Caki2 (cell line): ENCODE results near the gene HIVEP2. TPM values are rescaled to one million over a fixed set of nuclear protein-coding genes. Genes with fewer than 3 reads are reported as not detected.
A peak's percentile ranks its signal among the peaks of the same experiment; 100 is the strongest.

Experiments used
- DNase-seq: peaks from one replicate; pipeline ENCODE4 v3.0.0-alpha.2; 2015; ENCODE audit warnings: low read depth
- in situ Hi-C: cut with HindIII; loops from 2 replicates; pipeline ENCODE4 v1.10.0; 2016; ENCODE audit warnings: low sequenced_read_pairs, low pct_unique_long_range_greater_than_20kb, mixed read lengths
- total RNA-seq: library from RNA; depleted of rRNA; stranded (reverse); fragments of >200 nt; shearing (Covaris generic); gene quantifications from 2 replicates; pipeline ENCODE4 v1.2.3, GENCODE V29; 2014; ENCODE audit warnings: low replicate concordance

HIVEP2 gene
- total RNA-seq, 1 experiment from 2014 or later = 3.5 TPM

DNA sequence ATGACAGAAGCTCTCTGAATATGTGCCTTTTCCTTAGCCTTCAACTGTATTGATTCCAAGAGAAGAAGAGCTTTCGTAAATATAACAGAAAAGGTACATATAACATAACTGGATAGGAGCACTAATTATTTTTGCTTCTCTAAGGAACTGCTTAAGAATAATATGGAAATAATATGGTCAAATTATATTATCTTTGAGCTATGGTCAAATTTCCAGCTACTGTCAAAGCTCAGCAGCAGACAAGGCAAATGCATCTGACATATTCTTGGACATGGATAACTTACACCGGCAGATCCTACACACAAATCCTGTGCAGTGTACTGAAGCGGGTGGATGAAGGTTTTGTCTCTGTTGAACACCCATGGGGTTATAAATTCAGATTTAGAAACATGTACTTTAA lies 150.6 kb downstream of the HIVEP2 start:
- no peak for DNase-seq
- in situ Hi-C loops = no loop called here

- no peak for DNase-seq
- in situ Hi-C loops = no loop called here
Observed at GRCh38 chr6:142790257-142790656, 154.7 kb downstream of the HIVEP2 start.

- DNase-seq = no peak
- in situ Hi-C loops = no loop called here
Observed at GRCh38 chr6:142787422-142787821, 157.6 kb downstream of the HIVEP2 start.

DNA sequence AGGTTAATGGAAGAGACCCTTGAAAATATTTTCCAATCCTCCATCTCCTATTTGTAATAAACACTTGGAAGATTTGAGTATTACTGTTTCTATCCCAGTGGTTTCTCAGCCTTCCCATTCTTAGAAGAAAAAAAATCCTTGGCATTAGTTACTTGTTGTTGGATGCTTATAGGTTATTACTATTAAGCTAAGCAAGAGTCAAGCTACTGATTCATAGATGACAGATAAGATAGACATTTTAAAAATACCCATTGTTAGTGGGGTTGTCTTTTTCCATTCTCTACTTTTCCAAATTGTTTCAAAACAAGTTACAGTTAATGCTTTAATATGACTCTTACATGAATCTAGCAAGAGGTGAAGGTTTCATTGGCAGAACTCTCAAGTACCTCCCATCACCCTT lies 158.5 kb downstream of the HIVEP2 start:
- DNase-seq = no peak
- in situ Hi-C loops = no loop called here

- in situ Hi-C loops = no loop called here
- no peak for DNase-seq
Observed at GRCh38 chr6:142784344-142784743, 160.6 kb downstream of the HIVEP2 start.

DNA sequence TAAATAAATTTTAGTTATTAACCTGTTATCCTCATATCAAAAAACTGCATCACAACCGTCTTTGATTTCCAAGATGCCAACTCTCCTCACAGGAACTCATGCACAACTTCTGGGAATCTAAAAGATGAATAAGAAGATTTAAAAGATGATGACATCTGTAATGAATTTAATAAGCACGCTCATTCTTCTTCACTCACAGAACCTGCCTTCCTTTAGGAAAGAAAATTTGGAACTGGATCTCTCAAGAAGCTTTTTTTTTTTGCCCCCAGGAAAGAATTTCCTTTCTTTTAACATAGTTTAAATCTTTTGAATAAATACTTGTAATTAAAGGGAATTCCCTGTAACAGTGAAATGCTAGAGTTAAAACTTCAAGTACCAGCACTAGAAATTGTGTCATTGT lies 161.5 kb downstream of the HIVEP2 start:
- in situ Hi-C loops = no loop called here
- no peak for DNase-seq

DNA sequence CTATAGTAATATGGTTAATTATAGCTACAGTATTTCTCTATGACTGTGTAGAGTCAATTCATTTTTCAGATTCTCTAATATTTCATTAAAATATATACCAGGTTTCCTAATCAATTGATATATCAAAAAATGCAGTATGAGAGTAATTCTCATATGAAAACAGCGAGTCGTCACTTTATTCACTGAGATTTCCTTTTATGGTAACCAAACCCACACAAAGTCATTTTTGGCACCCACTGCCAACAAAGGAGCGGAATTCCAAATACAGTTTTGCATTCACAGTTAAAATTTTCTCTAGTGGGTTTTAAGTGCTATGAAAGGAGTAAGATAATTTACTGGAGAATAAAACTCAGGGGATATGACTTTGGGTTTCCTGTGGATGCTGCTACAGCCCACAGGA lies 163.8 kb downstream of the HIVEP2 start:
- in situ Hi-C loops = no loop called here
- no peak for DNase-seq

DNA sequence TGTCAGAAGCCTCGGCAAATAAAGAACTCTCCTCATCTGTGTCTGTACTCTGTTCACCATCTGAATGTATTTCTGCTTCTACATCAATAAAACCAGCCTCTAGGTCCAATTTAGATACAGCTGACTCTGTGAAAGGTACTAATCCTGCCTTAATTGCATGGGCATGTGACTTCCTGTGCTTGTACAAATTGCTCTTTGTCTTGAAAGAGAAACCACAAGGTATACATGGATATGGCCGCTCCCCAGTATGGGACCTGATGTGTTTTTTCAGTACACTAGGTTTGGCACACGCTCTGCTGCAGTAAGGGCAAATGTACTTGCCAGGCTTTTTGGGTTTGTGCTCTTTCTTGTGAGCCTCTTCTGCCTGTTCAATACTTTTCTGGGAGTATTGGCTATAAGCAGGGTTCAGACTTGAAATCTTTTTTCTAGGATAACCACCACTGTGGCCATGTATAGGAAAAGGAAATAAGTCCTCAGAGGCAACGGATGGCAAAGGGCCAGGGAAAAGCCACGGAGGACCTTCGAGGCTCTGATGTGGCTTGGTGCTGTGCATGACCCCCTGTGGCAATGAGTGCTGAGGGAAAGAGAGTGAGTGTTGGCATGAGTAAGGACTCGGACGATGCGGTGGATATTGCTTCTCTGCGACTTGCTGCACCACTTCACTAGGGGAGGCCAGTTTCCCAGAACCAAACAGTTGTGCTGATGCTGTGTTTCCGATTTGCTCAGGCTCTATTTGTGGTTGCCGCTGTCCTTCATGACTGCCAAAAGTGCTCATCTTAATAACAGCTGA lies 170.9 kb downstream of the HIVEP2 start:
- in situ Hi-C loops = no loop called here

GRCh38 chr6:142773324-142773723 lies 171.7 kb downstream of the HIVEP2 start:
- in situ Hi-C loops = no loop called here
- DNase-seq = no peak

More for the DNA sequence above, 170.9 kb downstream of the HIVEP2 start:
- DNase-seq = no peak

DNA sequence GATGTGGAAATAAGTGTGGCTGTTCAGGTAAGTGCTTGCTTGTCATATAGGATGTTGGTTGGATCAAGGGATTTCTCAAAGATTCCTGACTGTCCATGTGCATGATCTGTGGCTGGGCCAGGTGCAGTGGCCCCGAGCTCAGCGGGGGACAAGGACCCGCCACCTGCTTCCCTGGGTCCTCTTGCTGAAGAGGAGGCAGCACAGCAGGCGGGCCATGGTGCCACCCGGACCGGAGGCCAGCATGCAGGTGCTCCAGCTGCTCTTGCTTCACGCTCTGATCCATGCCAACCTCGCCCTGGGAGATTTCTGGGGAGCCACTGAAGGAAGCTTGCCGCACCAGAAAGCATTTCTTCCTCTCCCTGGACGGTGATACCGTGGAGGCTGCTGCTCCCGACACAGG lies 173.8 kb downstream of the HIVEP2 start:
- no peak for DNase-seq
- in situ Hi-C loops = no loop called here

- in situ Hi-C loops = no loop called here
- no peak for DNase-seq
Observed at GRCh38 chr6:142765306-142765705, 179.7 kb downstream of the HIVEP2 start.

GRCh38 chr6:142764311-142764710 lies 180.7 kb downstream of the HIVEP2 start:
- in situ Hi-C loops = no loop called here
- no peak for DNase-seq

DNA sequence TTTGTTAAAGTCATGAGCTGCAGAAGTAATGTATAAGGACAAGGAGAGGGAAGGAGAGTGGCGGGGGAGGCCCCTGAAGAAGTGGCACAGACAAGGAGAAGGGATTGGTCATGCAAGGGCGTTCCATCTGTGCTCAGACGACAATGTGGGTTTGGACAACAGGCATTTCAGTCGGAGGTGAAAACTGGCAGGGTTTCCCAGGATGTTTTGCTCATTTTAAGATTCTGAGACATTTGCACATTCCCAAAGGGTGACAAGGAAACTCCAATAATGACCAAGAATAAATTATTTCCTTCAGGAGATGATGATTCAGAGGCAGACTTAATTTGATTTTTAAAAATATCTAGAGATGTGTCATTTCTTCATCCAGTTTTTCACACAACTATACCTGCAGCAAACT lies 181.8 kb downstream of the HIVEP2 start:
- in situ Hi-C loops = no loop called here
- DNase-seq = peak; percentile 4

DNA sequence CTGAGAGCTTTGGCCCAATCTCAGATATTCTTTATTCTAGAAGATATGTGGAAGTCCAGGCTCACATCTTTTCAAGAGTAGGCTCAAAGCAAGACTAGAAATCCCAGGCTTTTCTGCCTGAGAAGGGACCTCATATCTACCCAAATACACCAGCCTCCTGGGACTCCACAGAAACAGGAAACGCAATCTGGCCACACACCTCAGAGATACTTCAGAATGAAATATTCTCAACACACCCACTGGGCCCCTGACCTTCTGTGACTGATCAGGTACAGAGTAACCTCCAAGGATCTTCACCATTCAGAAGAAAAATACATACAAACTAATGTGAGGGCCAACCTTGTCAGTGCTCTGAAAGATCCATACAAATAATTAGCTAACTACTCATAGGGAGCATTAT lies 183.2 kb downstream of the HIVEP2 start:
- DNase-seq = no peak
- in situ Hi-C loops = no loop called here

DNA sequence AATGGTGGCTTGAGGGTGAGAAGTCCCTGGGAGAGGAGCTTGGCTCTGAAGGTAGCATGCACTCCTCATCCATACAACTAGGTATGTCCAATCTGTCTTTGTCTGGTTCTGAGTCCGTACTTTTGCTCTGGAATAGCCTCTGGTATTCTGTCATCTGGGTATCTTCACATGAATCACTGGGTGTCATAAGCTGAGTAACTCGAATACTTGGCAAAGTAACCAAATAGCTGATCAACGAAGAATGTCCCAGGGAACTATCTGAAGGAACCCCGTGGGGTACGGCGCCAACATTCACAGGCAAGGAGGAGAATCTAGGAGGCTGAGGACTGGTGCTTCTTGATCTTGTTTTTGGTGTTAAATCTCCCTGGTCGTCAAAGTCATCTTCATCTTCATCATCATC lies 184.8 kb downstream of the HIVEP2 start:
- DNase-seq = no peak
- in situ Hi-C loops = no loop called here

DNA sequence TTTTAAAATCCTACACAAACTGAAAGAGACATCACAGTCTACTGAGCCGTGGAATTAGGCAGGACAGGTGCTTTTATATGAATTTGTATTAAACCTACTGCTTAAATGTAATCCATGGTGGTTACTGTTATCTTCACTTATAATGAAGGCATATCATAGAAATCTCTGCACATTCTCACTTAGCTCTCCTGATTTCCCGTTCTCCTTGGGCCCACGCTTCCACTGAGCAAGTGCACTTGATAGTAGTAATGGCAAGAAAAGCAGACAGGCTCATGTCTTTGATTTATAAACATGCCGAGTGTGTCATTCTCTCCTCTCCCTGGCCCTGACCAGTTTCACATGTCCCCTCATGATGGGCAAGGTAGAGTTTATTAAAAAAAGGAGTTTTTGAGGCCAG lies 186.3 kb downstream of the HIVEP2 start:
- DNase-seq = no peak
- in situ Hi-C loops = no loop called here

DNA sequence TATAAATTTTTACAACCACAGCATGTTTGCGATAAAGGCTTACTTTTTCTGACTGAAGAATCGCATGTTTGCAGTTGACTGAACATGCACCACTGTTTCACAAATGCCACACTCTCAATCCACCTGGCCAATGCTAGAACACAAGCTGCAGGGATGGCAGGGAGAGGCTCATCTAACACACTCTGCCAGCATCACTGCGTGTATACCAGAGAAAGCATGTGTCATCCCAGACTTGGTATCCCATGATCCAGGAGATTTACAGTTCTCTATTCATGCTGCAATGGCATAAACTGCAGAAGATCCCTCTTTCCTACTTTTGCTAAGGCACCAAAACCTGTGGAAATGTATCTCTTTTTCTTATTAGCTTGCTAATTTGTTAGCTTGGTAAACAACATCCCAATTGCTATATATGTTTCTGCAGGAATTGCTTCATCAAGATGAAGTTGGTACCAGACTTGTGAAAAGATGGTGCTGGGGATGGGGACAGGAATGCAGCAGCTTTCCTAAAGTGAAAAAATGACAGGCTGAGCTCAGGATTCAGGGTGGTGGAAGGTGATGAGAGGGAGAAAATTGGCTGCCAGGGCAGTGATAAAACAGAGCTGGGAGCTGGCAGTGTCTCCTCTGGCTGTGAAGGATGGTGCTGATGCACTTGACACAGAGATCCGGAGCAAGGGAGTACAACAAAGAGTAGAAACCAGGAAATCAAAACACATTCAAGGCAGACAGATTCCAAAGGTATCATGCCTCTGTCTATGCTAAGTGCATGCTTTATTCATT lies 186.9 kb downstream of the HIVEP2 start:
- DNase-seq = no peak
- in situ Hi-C loops = no loop called here

DNA sequence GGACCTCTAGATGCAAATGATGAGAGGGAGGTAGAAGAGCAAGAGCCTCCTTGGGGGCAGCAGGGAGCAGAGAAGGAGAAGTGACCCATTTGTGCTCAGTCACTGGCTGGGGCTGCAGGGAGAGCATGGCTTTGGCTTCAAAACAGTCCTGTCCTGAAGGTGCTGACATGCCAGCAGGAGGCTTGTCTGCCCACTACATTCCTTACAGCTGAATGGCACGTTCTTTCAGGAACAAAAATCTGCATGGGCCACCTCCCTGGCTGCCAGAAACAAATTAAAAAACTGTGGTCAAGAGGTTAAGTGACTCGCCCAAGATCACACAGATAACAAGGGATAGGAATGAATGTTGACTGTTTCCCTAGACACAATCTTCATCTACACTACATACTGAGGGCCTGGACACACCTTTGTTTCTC lies 188.8 kb downstream of the HIVEP2 start:
- in situ Hi-C loops = no loop called here
- peak; percentile 89 for DNase-seq

DNA sequence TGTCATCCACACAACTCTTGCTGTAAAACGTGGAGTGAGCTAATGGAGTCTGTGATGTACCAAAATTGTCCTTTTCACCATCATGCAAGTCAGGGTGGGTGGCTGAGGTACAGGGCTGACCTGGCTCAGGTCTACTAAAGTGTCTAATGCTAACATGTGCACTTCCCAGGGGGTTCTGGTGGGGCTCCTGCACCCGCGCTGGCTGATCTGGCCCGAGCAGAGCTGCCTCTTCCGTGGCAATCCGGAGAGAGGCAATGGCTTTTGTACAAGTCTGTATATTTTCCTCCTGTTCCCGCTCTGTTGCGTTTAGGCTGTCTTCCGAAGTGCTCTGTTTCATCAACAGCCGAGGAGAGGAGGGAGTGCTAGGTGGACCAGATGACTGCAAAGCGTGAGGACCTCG lies 191.8 kb downstream of the HIVEP2 start:
- in situ Hi-C loops = no loop called here

GRCh38 chr6:142752348-142752747 lies 192.6 kb downstream of the HIVEP2 start:
- DNase-seq = no peak
- in situ Hi-C loops = no loop called here

More for the DNA sequence above, 191.8 kb downstream of the HIVEP2 start:
- DNase-seq = no peak
